Stimulated activated CD4-positive, alpha-beta T cell treated with anti-CD3 and anti-CD28 coated beads, Interleukin-12 subunit alpha, Interleukin-12 subunit beta, amount 100 ng/mL, for 4 hours (primary cell): ENCODE data around the gene ARL4A.

Source experiments
- DNase-seq: peaks from one replicate; pipeline ENCODE4 v3.0.0-alpha.2; 2020

ARL4A gene

DNA sequence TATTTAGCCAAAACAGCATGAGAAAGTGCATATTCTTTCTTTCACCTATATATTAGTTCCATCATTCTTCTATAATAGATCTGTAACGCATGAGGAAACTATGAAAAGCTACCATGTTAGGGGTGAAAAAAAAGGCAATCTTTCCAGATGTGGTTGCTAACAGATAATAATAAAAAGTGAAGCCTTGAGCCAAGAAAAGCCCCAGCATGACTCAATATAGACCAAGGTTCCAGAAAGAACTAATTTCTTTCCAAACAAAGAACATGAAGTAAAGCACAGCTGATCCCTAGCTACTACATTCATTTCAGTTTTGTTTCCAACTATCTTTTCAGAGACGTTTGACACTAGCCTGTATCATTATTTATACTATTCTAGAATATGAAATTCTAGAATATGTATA, 16.4 kb downstream of the ARL4A start:
- no peak for DNase-seq

DNA sequence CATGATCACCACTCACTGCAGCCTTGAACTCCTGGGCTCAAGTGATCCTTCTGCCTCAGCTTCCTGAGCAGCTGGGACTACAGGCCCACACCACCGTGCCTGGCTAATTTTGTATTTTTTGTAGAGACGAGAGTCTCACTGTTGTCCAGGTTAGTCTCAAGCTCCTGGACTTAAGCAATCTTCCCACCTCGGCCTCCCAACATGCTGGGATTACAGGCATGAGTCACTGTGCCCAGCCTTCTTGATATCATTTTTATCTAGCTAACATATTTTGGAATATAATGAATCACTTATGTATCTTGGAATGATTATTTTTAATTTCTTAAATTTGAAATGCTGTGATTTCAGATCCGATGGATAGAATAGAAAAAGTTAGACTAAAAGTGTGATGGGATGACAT, 18.4 kb downstream of the ARL4A start:
- no peak for DNase-seq

DNA sequence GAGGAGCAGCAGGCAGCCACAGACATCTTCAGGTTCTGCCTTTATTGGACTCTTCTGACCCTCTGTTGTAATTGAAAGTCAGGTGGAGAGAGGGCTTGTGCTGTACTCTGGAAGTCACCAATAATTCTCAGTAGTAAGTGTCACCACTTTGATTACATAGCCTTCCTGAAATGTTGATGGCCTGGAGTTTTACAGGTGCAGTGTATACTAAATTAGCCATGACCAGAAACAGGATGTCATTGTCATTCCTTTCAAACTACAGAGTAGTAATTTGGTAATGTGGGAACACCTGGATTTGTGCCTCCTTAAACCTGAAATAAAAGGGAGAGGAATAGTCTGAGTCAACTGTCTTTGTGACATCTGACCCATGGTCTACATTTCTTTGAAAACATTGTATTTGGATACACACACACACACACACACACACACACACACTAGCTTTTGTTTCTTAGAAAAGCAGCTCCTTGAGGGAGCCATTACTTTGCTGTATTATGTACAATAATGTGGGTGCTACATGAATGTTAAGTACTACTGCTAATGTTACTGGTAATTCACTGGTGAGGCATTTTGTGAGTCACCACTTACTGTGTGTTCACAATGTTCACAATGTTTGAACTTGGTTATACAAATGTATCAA, 19.6 kb downstream of the ARL4A start:
- DNase-seq, result no peak

DNA sequence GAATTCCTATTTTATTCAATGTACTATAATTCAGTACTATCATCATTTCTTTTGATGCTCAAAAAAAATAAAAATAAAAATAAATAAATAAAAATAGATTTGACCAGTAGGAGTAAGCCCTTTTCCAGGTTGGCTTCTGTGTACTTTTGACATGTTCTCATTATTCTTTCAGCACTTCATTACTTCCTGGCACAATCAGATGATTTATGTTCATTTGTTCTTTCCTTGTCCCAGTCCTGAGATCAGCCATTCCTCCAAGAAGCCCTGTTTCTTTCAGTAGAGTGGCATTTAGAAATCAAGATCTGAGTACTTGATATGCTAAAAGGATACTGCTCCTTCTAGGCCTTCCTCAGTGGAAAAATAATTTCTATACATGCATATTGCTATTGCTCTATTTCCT, 20.9 kb downstream of the ARL4A start:
- no peak for DNase-seq

DNA sequence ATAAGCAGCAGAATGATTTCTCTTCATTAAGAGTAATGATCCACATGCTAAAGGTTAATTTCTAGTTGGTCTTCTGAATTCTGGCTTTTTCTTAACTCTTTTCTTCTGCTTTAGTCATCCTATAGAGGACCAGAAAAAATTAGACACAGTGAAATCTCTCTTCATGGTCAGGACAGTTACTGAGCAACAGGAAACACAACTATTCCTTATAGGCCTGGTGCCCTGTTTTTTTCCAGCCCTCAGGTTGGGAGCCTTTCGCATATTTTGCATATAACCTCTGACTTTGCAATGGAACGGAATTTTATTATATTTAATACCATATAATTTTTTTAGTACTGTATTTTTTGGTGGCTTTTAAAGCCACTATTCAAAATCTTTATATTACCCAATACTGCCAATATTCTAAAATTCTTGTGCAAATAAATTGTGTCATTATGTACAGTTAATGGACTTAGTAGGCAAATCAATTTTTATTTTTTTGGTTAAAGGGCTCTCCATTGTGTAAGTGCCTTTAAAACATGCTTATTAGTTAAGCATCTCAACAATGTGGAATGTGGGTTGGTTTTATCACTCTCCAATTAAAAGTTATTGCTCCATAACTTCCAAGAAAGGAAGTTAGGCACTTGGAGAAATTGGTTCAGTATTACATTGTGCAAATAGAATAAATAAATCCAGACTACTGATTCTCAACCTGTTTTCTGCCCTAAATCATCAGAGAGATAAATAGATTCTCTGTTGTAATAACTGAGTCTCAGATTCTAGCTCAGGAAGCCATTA, 22.5 kb downstream of the ARL4A start:
- no peak for DNase-seq

DNA sequence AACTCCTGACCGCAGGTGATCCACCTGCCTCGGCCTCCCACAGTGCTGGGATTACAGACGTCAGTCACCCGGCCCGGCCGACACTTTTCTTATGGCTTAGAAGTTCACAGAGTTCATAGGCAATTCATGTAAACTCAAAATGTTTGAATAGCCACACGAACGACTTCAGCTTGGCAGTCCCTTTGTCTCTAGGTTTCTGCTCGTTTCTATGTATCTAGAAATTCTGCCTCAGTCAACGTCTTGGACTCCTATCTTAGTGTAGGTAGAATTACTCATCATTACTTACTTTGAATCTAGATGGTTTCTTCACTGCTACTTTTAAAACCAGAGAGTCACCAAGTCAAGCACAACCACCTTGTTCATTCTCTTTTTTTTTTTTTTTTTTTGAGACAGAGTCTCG, 23.7 kb downstream of the ARL4A start:
- DNase-seq, result no peak

DNA sequence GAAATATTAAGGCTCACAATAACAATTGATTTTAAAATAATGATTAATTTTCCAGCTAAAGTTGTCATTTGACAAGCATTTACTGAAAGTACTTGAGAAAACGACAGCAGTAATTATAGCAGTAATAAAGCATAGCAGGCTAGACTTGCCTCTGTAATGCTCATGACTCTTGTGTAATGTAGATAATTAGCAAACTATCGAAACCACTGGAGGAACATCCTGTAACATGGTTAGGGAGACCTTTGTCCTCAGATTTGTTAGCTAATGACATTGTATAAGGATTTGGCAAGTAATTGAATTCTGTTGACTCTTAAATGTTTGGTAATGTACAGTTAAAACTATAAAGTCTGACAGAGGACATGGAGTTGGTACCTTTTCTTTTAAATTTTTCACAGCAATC, 24.8 kb downstream of the ARL4A start:
- DNase-seq, result no peak

DNA sequence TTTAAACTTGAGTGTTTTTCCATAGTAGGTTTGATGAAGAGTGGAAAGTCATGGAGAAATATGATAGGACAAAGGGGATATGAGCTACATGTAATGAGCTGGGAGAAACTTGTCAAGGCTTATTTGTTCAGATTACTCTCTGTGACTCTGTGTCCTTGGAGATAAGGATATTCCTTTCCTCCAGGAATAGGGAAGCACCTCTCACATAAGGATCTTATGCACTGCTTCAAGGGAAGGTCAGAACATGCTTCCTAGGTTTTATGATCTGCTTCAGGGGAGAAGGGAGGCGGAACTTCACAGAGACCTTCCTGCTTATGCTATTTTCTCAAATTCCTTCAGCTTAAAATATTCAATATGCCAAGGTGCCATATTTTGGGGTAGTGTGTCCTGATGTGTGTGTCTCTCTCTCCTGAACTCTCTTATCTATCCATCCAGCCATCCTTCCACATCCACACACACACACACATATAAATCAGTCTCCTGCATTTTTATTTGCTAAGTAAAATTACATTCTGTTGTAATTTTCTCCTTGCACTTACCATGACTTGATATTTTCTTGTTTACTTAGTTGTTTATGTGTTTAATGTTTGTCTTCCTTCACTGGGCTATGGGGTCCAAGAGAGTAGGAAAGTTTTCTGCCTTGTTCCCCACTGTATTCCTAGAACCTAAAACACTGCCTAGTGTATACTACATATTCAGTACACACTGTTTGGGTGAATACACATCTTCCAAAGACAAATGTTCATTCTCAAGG, 26.4 kb downstream of the ARL4A start:
- DNase-seq, result no peak

DNA sequence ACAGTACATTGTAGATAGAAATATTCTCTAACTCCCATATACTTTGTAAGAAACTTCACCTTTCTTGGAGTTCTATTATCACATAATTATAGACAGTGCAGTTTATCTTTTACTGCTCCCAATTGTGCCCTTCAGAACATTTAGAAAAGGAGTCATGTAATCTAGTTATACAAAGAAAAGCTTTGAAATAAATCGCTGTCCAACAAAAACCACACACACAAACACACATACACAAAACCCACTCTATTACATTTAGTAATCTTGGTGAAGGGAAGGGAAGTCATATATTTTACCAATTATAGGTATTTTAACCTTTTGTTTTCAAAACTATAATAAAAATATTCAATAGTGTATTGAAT, 26.9 kb downstream of the ARL4A start:
- DNase-seq, result no peak

DNA sequence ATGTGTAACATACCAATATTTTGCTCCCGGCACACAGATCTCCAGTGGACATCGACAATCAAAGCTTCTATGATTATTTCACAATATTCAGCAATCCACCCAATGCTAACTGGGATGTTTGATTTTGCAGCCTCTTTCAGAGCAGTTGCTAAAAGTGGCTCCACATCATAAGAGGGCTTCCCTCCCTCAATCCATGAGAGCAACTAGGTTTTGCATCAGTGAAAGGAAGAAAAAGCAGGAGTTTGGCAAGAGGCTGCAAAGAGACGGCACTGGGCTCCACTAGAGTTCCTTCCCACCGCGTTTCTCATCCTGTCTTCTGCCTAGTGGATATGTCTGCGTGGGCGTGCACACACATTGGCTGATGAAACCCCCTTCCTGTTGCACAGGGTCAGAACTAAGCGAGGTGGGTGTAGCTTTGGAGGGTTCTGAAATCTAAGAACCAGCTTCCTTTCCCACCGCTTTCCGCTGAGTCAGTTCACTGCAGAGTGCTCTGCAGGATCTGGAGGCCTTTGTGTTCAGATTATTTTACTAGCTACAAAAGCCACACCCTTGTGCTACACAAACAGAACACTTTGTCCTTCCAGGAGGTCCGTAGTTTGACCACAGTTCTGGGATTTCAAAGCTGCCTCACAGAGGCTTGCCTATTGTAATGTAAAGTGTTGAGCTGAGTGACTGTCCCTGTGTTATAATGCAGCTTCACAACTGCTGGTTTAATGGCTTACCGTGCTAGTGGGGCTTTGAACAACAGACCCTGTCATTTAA, 28.1 kb downstream of the ARL4A start:
- DNase-seq, result no peak

DNA sequence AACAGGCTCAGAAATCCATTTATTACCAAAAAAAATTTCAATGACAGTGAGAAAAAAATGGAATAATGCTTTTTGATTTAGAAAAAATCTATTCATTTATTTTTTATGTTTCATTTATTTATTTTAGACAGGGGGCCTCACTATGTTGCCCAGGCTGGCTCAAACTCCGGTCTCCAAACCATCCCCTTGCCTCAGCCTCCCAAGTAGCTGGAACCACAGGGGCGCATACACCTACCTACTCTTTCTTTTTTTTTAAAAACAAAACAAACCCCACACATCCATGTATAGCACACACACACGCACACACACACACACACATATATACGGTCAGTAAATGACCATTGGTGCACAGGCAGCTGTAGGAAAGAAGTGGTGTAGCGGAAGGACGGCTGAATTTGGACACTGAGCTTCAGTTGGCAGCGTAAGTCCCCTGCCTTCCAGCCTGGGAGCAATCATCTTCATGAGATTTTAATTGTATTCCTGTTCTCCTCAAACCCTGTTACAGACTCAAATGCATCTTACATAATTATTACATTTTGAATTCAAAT, 28.8 kb downstream of the ARL4A start:
- DNase-seq, result no peak

DNA sequence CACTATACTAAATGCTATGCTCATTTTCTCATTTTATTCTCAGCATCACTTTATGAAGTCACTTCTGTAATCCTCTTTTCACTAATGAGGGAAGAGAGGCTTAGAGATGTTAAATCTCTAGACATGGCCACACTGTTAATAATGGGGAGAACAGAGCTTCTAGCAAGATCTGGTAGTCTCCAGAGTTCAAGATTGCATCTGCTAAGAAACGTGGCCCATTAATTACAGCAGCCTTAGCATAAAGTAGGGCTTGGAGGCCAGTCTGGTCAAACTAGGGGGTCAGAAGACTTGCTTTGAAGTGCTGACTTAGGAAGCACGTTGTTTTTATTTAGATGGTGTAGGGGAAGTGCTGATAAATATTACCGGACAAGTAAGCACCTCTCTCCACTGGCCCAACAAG, 29.3 kb downstream of the ARL4A start:
- DNase-seq, result no peak

DNA sequence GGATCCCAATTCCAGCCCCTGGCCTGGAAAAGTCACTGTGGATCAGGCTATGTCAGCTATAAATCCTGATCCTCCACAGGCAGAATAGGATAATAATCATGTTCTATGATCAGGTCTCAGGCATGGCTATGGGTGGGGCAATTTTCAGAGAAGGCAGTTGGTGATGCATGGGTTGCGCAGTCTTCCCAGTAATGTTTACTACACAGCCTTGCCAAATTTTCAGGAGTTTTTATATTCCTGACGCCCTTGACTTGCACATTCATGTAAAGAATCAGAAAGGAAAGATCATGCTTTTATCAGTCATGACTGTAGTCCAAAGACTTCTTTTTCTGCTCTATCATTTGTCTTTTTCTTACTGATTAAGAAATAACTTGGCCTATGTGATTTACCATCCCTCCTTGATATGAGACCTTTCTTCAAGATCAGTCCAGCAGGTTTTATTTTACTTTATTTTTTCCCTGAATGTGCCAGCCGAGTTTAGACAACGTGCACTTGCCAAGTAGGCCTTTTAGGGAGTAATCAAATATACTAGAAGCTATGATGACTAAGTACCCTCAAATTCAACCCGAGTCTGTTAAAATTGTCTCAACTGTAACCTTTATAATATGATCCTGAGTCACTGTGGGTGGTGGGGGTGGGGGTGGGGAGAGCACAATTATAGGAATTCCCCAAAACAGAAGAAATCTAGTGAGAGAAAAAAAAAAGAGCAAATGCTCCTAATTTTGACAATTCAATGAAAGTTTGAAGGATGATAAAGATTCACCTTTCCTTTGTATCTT, 31.9 kb downstream of the ARL4A start:
- DNase-seq, result no peak

DNA sequence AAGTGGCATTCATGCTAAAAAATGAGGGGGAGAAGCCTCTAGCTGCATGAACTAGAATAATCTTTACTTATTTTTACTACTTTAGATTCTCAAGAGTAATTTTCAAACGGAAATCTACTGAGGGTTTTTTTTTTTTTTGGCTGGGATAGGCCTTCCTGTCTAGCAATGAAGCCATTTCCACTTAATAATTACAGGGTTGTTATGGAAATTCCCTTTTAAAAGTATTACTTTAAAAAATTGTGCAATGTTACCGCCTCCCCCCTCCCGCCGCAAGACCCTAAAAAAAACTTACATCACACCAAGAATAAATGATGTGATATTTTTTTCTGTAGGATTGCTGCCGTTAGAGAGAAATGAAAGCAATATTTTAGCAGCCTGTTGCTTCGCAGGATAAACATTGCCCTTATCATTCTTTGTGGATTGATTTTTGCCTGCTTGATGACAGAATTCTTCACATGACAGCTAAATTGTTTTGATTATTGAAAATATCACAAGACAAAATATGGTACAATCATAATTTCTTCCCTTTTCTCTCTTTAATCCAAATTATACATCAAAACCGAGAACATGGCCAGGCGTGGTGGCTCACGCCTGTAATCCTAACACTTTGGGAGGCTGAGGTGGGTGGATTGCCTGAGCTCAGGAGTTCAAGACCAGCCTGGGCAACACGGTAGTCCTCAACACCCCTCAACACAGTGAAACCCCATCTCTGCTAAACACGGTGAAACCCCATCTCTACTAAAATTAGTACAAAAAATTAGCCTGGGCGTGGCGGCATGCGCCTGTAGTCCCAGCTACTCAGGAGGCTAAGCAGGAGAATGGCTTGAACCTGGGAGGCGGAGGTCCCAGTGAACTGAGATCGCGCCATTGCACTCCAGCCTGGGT, 32.8 kb downstream of the ARL4A start:
- DNase-seq, result no peak

DNA sequence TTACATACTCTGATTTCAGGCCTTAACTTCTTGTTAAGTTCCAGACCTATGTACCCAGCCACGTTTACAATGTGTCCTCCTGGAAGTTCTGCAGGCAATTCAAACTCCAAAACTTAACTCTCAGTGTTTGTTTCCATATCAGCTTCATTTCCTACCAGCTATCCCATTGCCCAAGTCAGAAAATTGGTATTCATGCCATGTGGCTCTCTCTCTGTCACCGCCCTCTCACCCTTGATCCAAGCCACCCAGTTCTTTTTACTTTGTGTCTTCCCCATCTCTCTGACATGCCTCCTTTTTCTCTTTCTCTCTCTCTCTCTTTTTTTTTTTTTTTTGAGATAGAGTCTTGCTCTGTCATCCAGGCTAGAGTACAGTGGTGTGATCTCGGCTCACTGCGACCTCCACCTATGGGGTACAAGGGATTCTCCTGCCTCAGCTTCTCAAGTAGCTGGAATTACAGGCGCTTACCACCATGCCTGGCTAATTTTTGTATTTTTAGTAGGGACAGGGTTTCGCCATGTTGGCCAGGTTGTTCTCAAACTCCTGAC, 33.9 kb downstream of the ARL4A start:
- DNase-seq, result no peak

DNA sequence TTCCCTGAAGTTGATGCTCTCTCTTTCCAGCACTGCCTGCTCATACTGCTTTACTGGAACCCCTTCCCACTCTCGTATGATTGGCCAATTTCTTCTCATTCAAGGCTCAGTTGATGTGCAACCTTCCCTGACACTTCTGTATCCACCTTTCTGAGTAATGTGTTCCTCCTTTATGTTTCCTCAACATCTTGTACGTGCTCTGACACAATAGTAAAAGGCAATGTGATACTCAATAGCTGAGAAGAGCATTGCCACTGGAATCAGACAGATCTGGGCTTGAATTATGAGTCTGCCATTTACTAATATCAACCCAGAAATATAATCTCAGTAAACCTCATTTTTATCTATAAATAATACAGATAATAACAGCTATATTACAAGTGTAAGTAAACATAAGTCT, 34.7 kb downstream of the ARL4A start:
- DNase-seq, result no peak

DNA sequence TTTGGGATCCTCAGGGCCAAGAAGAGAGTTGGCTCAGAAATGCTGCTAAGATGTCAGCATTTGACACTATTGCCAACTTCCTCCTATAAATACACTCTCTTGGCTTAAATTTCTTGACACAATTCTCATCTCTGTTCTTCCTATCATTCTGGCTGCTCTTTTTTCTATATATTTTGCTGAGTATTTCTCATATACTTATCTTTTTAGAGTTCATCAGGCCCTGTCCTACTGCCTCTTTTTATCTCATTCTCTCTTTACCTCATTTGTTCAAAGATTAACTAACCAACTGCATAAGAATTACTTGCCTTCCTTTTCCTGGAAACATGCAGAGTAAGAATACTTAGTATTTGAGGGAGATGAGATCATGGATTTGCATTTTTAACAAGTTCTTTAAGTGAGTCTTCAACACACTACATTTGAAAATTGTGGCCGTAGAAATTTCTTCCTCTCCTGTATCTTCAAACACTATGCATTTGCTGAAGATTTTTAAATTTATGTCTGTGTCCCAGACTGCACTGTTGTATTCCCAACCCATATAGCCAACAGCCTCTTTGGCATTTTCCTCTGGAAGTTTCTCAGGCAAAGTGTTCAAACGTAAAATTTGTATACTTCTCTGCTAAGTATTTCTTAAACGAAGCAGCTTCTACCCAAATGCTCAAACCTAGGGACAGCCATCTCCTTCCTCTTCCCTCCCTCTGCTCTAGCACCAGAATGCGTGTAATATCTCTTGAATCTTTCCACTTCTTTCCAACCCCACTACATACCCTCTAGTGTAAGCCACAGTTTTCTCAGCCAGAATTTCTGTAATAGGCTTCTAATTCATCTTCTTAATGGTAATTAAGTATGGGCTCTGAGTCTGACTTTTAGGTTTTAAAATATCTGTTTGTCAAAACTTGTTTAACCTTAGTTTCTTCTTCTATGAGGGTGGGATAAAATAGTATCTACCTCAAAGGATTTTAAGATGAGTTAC, 35.5 kb downstream of the ARL4A start:
- no peak for DNase-seq

DNA sequence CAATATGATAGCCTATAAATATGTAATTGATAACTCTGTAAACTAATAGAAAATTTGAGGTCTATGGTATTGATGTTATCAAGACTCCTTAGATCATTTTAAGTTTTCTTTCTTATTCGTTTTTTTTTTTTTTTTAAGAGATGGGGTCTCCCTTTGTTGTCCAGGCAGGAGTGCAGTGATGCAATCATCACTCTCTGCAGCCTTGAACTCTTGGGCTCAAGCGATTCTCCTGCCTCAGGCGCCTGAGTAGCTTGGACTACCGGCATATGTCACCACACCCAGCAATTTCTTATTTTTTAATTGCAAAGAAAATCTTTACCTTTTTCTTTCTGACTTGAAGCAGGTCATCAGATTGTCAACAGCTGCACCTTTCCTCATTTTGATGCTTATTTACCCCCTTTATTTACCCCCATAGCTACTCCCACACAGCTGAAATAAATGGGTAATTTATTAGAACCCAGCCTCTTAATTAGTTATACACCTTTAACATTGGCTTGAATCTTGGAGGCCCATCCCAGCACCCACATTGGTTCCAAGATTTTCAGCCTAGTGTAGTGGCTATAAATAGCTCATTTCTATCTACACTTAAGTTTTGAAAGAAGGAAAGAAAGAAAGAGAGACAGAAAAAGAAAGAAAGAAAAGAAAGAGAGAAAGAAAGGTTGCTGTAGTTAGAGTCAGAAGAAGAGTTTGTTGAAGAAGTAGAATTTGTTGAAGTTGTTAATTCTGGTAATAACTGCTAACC, 38.3 kb downstream of the ARL4A start:
- no peak for DNase-seq

DNA sequence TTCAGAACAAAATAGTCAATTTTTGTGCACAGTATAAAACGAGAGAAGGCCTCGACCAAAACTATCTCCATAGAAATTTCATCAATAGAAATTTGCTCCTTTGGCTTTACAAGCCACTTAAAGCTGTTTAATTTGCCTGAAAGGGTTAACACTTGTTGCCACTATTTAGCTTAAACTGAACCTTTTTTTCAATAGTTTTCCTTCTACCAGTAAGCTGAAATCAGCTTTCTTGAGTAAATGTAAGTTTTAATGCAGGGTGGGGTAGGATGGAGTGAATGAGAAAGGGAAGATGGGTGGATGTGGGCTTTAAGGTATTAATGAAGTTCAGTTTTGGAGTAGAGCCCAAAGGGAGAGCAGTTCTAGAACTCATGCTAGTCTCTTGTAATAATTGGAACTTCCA, 39.5 kb downstream of the ARL4A start:
- no peak for DNase-seq
